Neutrophil (primary cell): ENCODE data around the gene CD151.

Experiments
- H3K27ac ChIP-seq: fragments of 200-600 bp; sonication (generic); 2 replicates; pipeline ENCODE4 v1.5.1; 2016; ENCODE audit warnings: mild to moderate bottlenecking, moderate library complexity
- H3K27me3 ChIP-seq: fragments of 200-600 bp; sonication (generic); 2 replicates; pipeline ENCODE4 v1.6.0; 2016; ENCODE audit warnings: mild to moderate bottlenecking
- H3K36me3 ChIP-seq: fragments of 200-600 bp; sonication (generic); 2 replicates; pipeline ENCODE4 v1.5.1; 2017
- H3K4me1 ChIP-seq, 2 experiments: fragments of 200-600 bp in 1 of 2; sonication (generic) in 1 of 2; 1 replicate in 1 of 2; 2 replicates in 1 of 2; pipeline versions ENCODE4 v1.5.1 to v1.6.1; 2013 to 2016; ENCODE audit warnings: low read depth in 1 of 2, low read length in 1 of 2, mild to moderate bottlenecking in 1 of 2, moderate library complexity in 1 of 2; ENCODE audit not compliant: control insufficient read depth in 1 of 2, insufficient read depth in 1 of 2
- H3K4me3 ChIP-seq, 2 experiments: fragments of 200-600 bp in 1 of 2; sonication (generic) in 1 of 2; 1 replicate in 1 of 2; 2 replicates in 1 of 2; pipeline ENCODE4 v1.5.1; 2013 to 2016; ENCODE audit warnings: low read depth in 1 of 2, low read length in 1 of 2, mild to moderate bottlenecking in 1 of 2, moderate library complexity in 1 of 2
- H3K9me3 ChIP-seq: fragments of 200-600 bp; sonication (generic); 2 replicates; pipeline ENCODE4 v1.5.1; 2016
- CTCF ChIP-seq: fragments of 200-600 bp; sonication (generic); IDR thresholded peaks from 2 replicates; pipeline ENCODE4 v1.5.1; 2016; ENCODE audit warnings: antibody characterized with exemption

Gene CD151

GRCh38 chr11:862081-862661 is 29.4 kb downstream of the CD151 start:
- Histone ChIP-seq H3K27ac (no peak overlapping the region), H3K9me3 (no peaks in the 10 kb centered on the region), H3K36me3 (no peaks in the 10 kb centered on the region), H3K27me3 (no peaks in the 10 kb centered on the region), H3K4me3 (no peak overlapping the region), H3K4me1 (no peaks in the 10 kb centered on the region)
- no peak for TF ChIP-seq CTCF

GRCh38 chr11:862696-863022 is 29.9 kb downstream of the CD151 start:
- TF ChIP-seq CTCF = no peak
- Histone ChIP-seq H3K4me3 (no peak overlapping the region), H3K9me3 (no peaks in the 10 kb centered on the region), H3K4me1 (no peaks in the 10 kb centered on the region), H3K27me3 (no peaks in the 10 kb centered on the region), H3K27ac (no peak overlapping the region), H3K36me3 (no peaks in the 10 kb centered on the region)

- Histone ChIP-seq H3K27ac (no peak overlapping the region), H3K36me3 (no peaks in the 10 kb centered on the region), H3K9me3 (no peaks in the 10 kb centered on the region)
Measured at GRCh38 chr11:863023-863909, 30.5 kb downstream of the CD151 start.

GRCh38 chr11:863910-864827 is 31.4 kb downstream of the CD151 start:
- H3K36me3 ChIP-seq = peaks cover 7% of the 10 kb centered on the region
- H3K9me3 ChIP-seq = no peaks in the 10 kb centered on the region
- H3K27ac ChIP-seq = no peak overlapping the region
- TF ChIP-seq CTCF = no peak
- no peaks in the 10 kb centered on the region for H3K4me1 ChIP-seq
- no peaks in the 10 kb centered on the region for H3K27me3 ChIP-seq
- no peak overlapping the region for H3K4me3 ChIP-seq

More at GRCh38 chr11:863023-863909, 30.5 kb downstream of the CD151 start:
- Histone ChIP-seq H3K4me3 (no peak overlapping the region), H3K27me3 (no peaks in the 10 kb centered on the region), H3K4me1 (no peaks in the 10 kb centered on the region)
- TF ChIP-seq CTCF = no peak

- H3K4me3 ChIP-seq = no peak overlapping the region
- H3K36me3 ChIP-seq = peaks cover 7% of the 10 kb centered on the region
- H3K4me1 ChIP-seq = no peaks in the 10 kb centered on the region
Measured at GRCh38 chr11:864898-865297, 32.1 kb downstream of the CD151 start.

More at GRCh38 chr11:864898-865297, 32.1 kb downstream of the CD151 start:
- no peaks in the 10 kb centered on the region for H3K27me3 ChIP-seq
- H3K9me3 ChIP-seq = no peaks in the 10 kb centered on the region
- H3K27ac ChIP-seq = no peak overlapping the region
- no peak for TF ChIP-seq CTCF
